ENCODE results near the gene KIAA1586.
"Not testable (repeated sequence)": the region's sequence is repeated elsewhere in the genome, so short reads cannot be mapped to it uniquely, and the experiment has no call there.

KIAA1586 gene

GRCh38 chr6:57047859-57048258 lies 1.4 kb downstream of the KIAA1586 start:
- not testable (repeated sequence) for DNase-seq

- no peak for DNase-seq
Observed at GRCh38 chr6:57048577-57048976, 2.1 kb downstream of the KIAA1586 start.

GRCh38 chr6:57063847-57064246 lies 17.4 kb downstream of the KIAA1586 start:
- DNase-seq = no peak

GRCh38 chr6:57064809-57065208 lies 18.3 kb downstream of the KIAA1586 start:
- no peak for DNase-seq

GRCh38 chr6:57068061-57068460 lies 21.6 kb downstream of the KIAA1586 start:
- no peak for DNase-seq

- no peak for DNase-seq
Observed at GRCh38 chr6:57069228-57069627, 22.7 kb downstream of the KIAA1586 start.

- no peak for DNase-seq
Observed at GRCh38 chr6:57069920-57070331, 23.4 kb downstream of the KIAA1586 start.

GRCh38 chr6:57072108-57072507 lies 25.6 kb downstream of the KIAA1586 start:
- peak; percentile 13 for DNase-seq

- DNase-seq = no peak
Observed at GRCh38 chr6:57074383-57074782, 27.9 kb downstream of the KIAA1586 start.

- no peak for DNase-seq
Observed at GRCh38 chr6:57075092-57075491, 28.6 kb downstream of the KIAA1586 start.

- DNase-seq = no peak
Observed at GRCh38 chr6:57078531-57079207, 32.2 kb downstream of the KIAA1586 start.

- no peak for DNase-seq
Observed at GRCh38 chr6:57085471-57085870, 39.0 kb downstream of the KIAA1586 start.

GRCh38 chr6:57086843-57087242 lies 40.4 kb downstream of the KIAA1586 start:
- no peak for DNase-seq

GRCh38 chr6:57087916-57088315 lies 41.4 kb downstream of the KIAA1586 start:
- DNase-seq = peak; percentile 17

- DNase-seq = no peak
Observed at GRCh38 chr6:57089265-57089664, 42.8 kb downstream of the KIAA1586 start.

GRCh38 chr6:57089687-57090457 lies 43.4 kb downstream of the KIAA1586 start, which contains the start of gene ZNF451:
Gene ZNF451 (plus strand): TSS chr6:57090188. CDS start chr6:57090254, 66 bp downstream.
- DNase-seq = peak; percentile 99

- DNase-seq = not testable (repeated sequence)
Observed at GRCh38 chr6:57090458-57091067, 44.1 kb downstream of the KIAA1586 start.

GRCh38 chr6:57091375-57091774 lies 44.9 kb downstream of the KIAA1586 start:
- not testable (repeated sequence) for DNase-seq

GRCh38 chr6:57094689-57095088 lies 48.2 kb downstream of the KIAA1586 start:
- DNase-seq = no peak

GRCh38 chr6:57097596-57097995 lies 51.1 kb downstream of the KIAA1586 start:
- no peak for DNase-seq

- no peak for DNase-seq
Observed at GRCh38 chr6:57102976-57103375, 56.5 kb downstream of the KIAA1586 start.

GRCh38 chr6:57104336-57104735 lies 57.8 kb downstream of the KIAA1586 start:
- DNase-seq = peak; percentile 52
